Measurements from ENCODE around the gene KCND3. TPM values are rescaled to one million over a fixed set of nuclear protein-coding genes. Genes with fewer than 3 reads are reported as not detected.

Gene KCND3
- total RNA-seq, 3 donors from 2014 or later (not counting 1 experiment from before 2014, with no cell fraction given), result 0.07 to 0.16 TPM; not detected in 1

DNA sequence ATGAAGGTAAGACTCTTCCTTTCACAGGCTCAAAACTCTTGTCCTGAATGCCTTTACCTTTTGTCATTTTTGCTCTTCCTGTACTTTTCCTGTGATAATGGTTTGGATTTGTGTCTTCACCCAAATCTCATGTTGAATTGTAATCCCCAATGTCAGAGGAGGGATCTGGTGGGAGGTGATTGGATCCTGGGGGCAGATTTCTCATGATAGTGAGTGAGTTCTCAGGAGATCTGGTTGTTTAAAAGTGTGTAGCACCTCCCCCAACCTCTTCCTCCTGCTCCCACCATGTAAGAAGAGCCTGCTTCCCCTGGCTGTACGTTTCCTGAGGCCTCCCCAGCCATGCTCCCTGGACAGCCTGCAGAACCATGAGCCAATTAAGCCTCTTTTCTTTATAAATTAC lies 158.3 kb downstream of the KCND3 start:
- Histone ChIP-seq H3K27ac (ENCODE audit: low read length) (no peak overlapping the region), H3K9me3 (ENCODE audit: control insufficient read depth, insufficient read depth, low read length) (no peaks in the 10 kb centered on the region), H3K36me3 (ENCODE audit: control insufficient read depth, insufficient read depth, low read length) (no peaks in the 10 kb centered on the region), H3K4me3 (ENCODE audit: low read length) (no peak overlapping the region), H3K4me1 (ENCODE audit: control insufficient read depth, insufficient read depth, low read length) (no peaks in the 10 kb centered on the region), H3K27me3 (ENCODE audit: control insufficient read depth, insufficient read depth, low read length) (no peaks in the 10 kb centered on the region)
- 22% methylated on average over 1 of the region's 1 CpG for WGBS (ENCODE audit: insufficient coverage)
- no peak for DNase-seq
- Mint-ChIP-seq H3K27ac (no peak overlapping the region), H3K27me3 (ENCODE audit: low read depth in 2 of 2) (peaks cover 21 to 47% of the 10 kb centered on the region in 2 donors), H3K4me3 (no peak overlapping the region), H3K4me1 (no peaks in the 10 kb centered on the region), H3K9me3 (no peaks in the 10 kb centered on the region), H3K36me3 (no peaks in the 10 kb centered on the region)
- TF ChIP-seq, protein P1, sequence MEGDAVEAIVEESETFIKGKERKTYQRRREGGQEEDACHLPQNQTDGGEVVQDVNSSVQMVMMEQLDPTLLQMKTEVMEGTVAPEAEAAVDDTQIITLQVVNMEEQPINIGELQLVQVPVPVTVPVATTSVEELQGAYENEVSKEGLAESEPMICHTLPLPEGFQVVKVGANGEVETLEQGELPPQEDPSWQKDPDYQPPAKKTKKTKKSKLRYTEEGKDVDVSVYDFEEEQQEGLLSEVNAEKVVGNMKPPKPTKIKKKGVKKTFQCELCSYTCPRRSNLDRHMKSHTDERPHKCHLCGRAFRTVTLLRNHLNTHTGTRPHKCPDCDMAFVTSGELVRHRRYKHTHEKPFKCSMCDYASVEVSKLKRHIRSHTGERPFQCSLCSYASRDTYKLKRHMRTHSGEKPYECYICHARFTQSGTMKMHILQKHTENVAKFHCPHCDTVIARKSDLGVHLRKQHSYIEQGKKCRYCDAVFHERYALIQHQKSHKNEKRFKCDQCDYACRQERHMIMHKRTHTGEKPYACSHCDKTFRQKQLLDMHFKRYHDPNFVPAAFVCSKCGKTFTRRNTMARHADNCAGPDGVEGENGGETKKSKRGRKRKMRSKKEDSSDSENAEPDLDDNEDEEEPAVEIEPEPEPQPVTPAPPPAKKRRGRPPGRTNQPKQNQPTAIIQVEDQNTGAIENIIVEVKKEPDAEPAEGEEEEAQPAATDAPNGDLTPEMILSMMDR (IDR thresholded peaks at IDR 0.05), result no peak
- no peak for ATAC-seq
- intact Hi-C loops (cut with micrococcal nuclease), result no loop called here

DNA sequence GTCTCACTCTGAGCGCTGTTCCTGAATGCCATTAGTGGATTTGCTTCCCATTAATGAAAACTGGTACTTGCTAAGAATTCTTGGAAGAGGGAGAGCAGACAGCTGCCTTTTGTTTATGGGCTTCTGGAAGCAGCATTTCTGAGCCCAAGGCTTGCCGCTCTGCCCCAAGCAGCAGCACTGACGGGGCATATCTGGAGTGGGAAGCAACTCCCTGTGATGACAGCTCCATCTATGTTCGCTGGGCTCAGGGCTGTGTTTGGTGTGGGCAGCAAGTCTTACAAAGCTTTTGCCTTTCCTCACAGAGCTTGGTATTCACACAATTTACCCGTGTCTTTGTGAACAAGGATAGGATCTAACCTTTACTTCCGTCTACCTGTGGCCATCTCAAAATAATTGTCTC lies 161.5 kb downstream of the KCND3 start:
- H3K4me1 Mint-ChIP-seq, result no peaks in the 10 kb centered on the region
- ATAC-seq (no peak), DNase-seq (no peak)
- no peaks in the 10 kb centered on the region for H3K9me3 Mint-ChIP-seq
- no peak overlapping the region for H3K27ac Mint-ChIP-seq
- peaks cover 35 to 53% of the 10 kb centered on the region in 2 donors for H3K27me3 Mint-ChIP-seq (ENCODE audit: low read depth in 2 of 2)
- TF ChIP-seq, protein P1 (IDR thresholded peaks at IDR 0.05), result no peak
- H3K27me3 ChIP-seq (ENCODE audit: control insufficient read depth, insufficient read depth, low read length), result no peaks in the 10 kb centered on the region
- H3K4me3 ChIP-seq (ENCODE audit: low read length), result no peak overlapping the region
- 83% methylated on average over 6 of the region's 6 CpGs for WGBS (ENCODE audit: insufficient coverage)
- intact Hi-C loops (cut with micrococcal nuclease), result no loop called here
- no peaks in the 10 kb centered on the region for H3K36me3 ChIP-seq (ENCODE audit: control insufficient read depth, insufficient read depth, low read length)
- no peak overlapping the region for H3K27ac ChIP-seq (ENCODE audit: low read length)
- no peaks in the 10 kb centered on the region for H3K36me3 Mint-ChIP-seq
- peaks cover 4% of the 10 kb centered on the region for H3K9me3 ChIP-seq (ENCODE audit: control insufficient read depth, insufficient read depth, low read length)
- no peaks in the 10 kb centered on the region for H3K4me1 ChIP-seq (ENCODE audit: control insufficient read depth, insufficient read depth, low read length)
- H3K4me3 Mint-ChIP-seq, result no peak overlapping the region

DNA sequence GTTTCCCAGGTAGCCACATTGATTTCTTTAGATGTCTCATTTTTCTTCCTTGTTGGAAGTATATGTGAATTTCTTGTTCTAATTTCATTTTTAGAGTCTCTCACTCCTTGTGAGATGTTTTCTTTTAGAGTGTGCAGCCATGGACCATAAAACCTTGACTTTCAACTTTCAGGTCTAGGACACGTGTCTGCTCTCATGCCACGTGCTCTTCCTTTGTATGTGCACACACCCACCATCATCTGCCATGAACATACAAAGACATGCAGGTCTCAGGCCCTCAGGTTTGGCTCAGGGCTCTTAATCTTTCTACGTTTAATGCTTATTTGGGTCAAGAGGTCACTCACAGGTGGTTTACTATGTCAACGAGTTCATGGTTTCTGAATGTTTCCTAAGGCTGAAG lies 163.2 kb downstream of the KCND3 start:
- Mint-ChIP-seq H3K27ac (no peak overlapping the region), H3K36me3 (no peaks in the 10 kb centered on the region), H3K27me3 (ENCODE audit: low read depth in 2 of 2) (peaks cover 31 to 48% of the 10 kb centered on the region in 2 donors), H3K9me3 (no peaks in the 10 kb centered on the region), H3K4me1 (no peaks in the 10 kb centered on the region), H3K4me3 (no peak overlapping the region)
- intact Hi-C loops (cut with micrococcal nuclease), result no loop called here
- DNase-seq (no peak), ATAC-seq (no peak)
- H3K9me3 ChIP-seq (ENCODE audit: control insufficient read depth, insufficient read depth, low read length), result peaks cover 4% of the 10 kb centered on the region
- H3K36me3 ChIP-seq (ENCODE audit: control insufficient read depth, insufficient read depth, low read length), result no peaks in the 10 kb centered on the region
- TF ChIP-seq, protein P1 (IDR thresholded peaks at IDR 0.05), result no peak
- H3K27ac ChIP-seq (ENCODE audit: low read length), result no peak overlapping the region
- peaks cover 3% of the 10 kb centered on the region for H3K27me3 ChIP-seq (ENCODE audit: control insufficient read depth, insufficient read depth, low read length)
- WGBS (ENCODE audit: insufficient coverage), result 84% methylated on average over 4 of the region's 4 CpGs
- no peaks in the 10 kb centered on the region for H3K4me1 ChIP-seq (ENCODE audit: control insufficient read depth, insufficient read depth, low read length)
- H3K4me3 ChIP-seq (ENCODE audit: low read length), result no peak overlapping the region

DNA sequence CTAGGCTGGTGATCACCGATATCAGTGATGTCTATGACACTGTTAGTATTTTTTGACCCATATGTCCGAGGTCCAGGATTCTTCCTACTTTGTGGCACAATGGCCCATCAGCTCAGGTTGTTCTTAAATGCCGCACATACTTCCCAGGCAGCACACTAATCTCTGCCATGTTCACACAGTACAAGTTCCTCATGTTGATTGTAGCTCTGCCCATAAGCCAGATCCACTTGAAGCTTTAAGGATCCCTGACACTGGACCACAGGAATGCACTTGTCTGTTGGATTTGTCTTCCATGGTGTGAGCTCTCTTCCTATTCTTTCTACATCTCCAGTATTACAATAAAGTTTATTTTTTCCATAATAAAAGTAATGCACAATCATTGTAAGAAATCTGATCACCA lies 164.3 kb downstream of the KCND3 start:
- Histone ChIP-seq H3K4me3 (ENCODE audit: low read length) (no peak overlapping the region), H3K36me3 (ENCODE audit: control insufficient read depth, insufficient read depth, low read length) (no peaks in the 10 kb centered on the region), H3K27me3 (ENCODE audit: control insufficient read depth, insufficient read depth, low read length) (peaks cover 3% of the 10 kb centered on the region), H3K4me1 (ENCODE audit: control insufficient read depth, insufficient read depth, low read length) (no peaks in the 10 kb centered on the region), H3K27ac (ENCODE audit: low read length) (no peak overlapping the region), H3K9me3 (ENCODE audit: control insufficient read depth, insufficient read depth, low read length) (peaks cover 4% of the 10 kb centered on the region)
- intact Hi-C loops (cut with micrococcal nuclease), result no loop called here
- no peak for ATAC-seq
- H3K4me3 Mint-ChIP-seq, result no peak overlapping the region
- no peaks in the 10 kb centered on the region for H3K9me3 Mint-ChIP-seq
- WGBS (ENCODE audit: insufficient coverage), result 91% methylated on average over 3 of the region's 3 CpGs
- no peaks in the 10 kb centered on the region for H3K4me1 Mint-ChIP-seq
- H3K36me3 Mint-ChIP-seq, result no peaks in the 10 kb centered on the region
- no peak for DNase-seq
- H3K27ac Mint-ChIP-seq, result no peak overlapping the region
- peaks cover 31 to 50% of the 10 kb centered on the region in 2 donors for H3K27me3 Mint-ChIP-seq (ENCODE audit: low read depth in 2 of 2)
- TF ChIP-seq, protein P1 (IDR thresholded peaks at IDR 0.05), result no peak

All from natural killer cell (primary cell).